ENCODE measurements around the gene SPAG17. TPM values are rescaled to one million over a fixed set of nuclear protein-coding genes. Genes with fewer than 3 reads are reported as not detected.

SPAG17 gene
- total and polyA plus RNA-seq, 2 donors (not counting 1 experiment from before 2014, with no cell fraction given) = not detected

DNA sequence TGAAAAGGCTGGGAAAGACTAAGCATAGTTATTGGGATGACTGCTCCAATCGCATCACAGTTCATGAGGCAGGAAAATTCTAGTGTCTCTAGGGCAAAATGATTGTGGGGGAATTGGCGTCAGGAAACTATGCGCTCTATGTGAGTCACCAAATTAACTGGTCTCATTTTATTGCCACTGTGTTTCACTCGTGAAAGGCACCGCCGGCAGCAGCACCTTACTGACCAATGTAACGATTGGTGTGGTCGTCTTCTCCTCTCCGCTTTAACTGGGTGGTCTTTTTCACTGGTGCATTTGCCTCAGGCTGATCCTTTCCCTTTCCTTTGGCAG lies 83.5 kb downstream of the SPAG17 start:
- Histone ChIP-seq H3K9ac (ENCODE audit: low read length) (no peak overlapping the region), H3K9me3 (ENCODE audit: control extremely low read depth in 1 of 3, control insufficient read depth in 2 of 3, insufficient read depth in 1 of 3, low read length in 2 of 3) (no peaks in the 10 kb centered on the region), H3K27ac (ENCODE audit: low read length in 2 of 2) (no peak overlapping the region), H3K36me3 (replicated peaks in 1 of 2; ENCODE audit: control extremely low read depth in 1 of 2, control insufficient read depth in 1 of 2, extremely low read depth in 1 of 2, insufficient read depth in 2 of 2, low read length in 1 of 2) (no peaks in the 10 kb centered on the region), H4K20me1 (ENCODE audit: control insufficient read depth, insufficient read depth, low read length, poor library complexity, severe bottlenecking) (no peaks in the 10 kb centered on the region), H3K4me3 (ENCODE audit: control extremely low read depth in 1 of 5, extremely low read depth in 1 of 5, insufficient read depth in 1 of 5, low read depth in 2 of 5, low read length in 4 of 5) (no peak overlapping the region), H2AFZ (ENCODE audit: insufficient read depth, low read depth, low read length, poor library complexity, severe bottlenecking) (no peak overlapping the region), H3K27me3 (replicated peaks in 1 of 4; ENCODE audit: control extremely low read depth in 1 of 4, control insufficient read depth in 3 of 4, insufficient read depth in 4 of 4, low read length in 3 of 4) (peaks cover 0 to 5% (median 0%) of the 10 kb centered on the region in 4 experiments), H3K4me1 (ENCODE audit: control insufficient read depth in 2 of 2, insufficient read depth in 2 of 2, low read length in 2 of 2) (no peaks in the 10 kb centered on the region), H3K4me2 (replicated peaks; ENCODE audit: low read depth, low read length, poor library complexity, severe bottlenecking) (no peak overlapping the region), H3K79me2 (ENCODE audit: control insufficient read depth, insufficient read depth, low read length) (no peaks in the 10 kb centered on the region)
- POLR2A ChIA-PET = no interaction called here
- no peaks in the 10 kb centered on the region for H3K4me1 Mint-ChIP-seq
- DNase-seq (no peak), ATAC-seq (ENCODE audit: low read depth) (no peak)
- no peak overlapping the region for H3K27ac Mint-ChIP-seq
- H3K4me3 Mint-ChIP-seq = no peak overlapping the region
- intact Hi-C loops (cut with micrococcal nuclease) = no loop called here
- no peak for TF ChIP-seq EZH2 (IDR thresholded peaks at IDR 0.05; ENCODE audit: borderline replicate concordance, insufficient read depth, low read depth, low read length, poor library complexity, severe bottlenecking)
- TF ChIP-seq, protein P1, sequence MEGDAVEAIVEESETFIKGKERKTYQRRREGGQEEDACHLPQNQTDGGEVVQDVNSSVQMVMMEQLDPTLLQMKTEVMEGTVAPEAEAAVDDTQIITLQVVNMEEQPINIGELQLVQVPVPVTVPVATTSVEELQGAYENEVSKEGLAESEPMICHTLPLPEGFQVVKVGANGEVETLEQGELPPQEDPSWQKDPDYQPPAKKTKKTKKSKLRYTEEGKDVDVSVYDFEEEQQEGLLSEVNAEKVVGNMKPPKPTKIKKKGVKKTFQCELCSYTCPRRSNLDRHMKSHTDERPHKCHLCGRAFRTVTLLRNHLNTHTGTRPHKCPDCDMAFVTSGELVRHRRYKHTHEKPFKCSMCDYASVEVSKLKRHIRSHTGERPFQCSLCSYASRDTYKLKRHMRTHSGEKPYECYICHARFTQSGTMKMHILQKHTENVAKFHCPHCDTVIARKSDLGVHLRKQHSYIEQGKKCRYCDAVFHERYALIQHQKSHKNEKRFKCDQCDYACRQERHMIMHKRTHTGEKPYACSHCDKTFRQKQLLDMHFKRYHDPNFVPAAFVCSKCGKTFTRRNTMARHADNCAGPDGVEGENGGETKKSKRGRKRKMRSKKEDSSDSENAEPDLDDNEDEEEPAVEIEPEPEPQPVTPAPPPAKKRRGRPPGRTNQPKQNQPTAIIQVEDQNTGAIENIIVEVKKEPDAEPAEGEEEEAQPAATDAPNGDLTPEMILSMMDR (IDR thresholded peaks at IDR 0.05) = no peak
- CTCF ChIA-PET = no interaction called here
- no peaks in the 10 kb centered on the region for H3K27me3 Mint-ChIP-seq
- WGBS (ENCODE audit: insufficient coverage) = 93% methylated on average over 9 of the region's 9 CpGs
- H3K9me3 Mint-ChIP-seq (ENCODE audit: insufficient read depth) = no peaks in the 10 kb centered on the region

DNA sequence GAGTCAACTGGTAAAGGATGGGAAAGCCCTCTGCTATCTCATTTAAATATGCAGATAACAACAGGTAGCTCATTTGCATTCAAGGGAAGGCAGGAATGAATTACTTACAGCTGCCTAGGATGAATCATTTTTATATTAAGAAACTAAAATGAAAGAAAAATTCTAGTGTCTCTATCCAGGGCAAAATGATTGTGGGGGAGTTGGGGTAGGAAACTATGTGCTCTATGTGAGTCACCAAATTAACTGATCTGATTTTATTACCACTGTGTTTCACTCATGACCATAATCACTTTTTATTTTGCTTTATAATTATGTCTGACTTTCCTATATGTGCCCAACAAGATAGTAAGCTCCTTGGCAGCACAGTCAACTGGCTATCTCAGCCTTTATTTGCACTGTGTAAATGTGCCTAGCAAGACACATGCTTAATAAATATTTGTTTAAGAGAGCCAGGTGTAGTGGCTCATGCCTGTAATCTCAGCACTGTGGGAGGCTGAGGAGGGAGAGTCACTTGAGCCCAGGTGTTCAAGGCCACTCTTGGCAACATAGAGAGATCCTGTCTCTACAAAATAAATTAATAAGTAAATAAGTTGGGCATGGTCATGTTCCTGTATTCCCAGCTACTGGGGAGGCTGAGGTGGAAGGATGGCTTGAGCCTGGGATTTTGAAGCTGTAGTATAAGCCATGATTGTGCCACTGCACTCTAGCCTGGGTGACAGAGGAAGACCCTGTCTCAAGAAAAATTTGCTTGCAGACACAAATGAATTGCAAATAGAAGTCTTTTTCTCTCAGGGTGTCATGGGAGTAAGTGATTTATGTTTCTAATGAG lies 84.1 kb downstream of the SPAG17 start:
- Histone ChIP-seq H3K4me2 (replicated peaks; ENCODE audit: low read depth, low read length, poor library complexity, severe bottlenecking) (no peak overlapping the region), H3K27ac (ENCODE audit: low read length in 2 of 2) (no peak overlapping the region), H3K27me3 (replicated peaks in 1 of 4; ENCODE audit: control extremely low read depth in 1 of 4, control insufficient read depth in 3 of 4, insufficient read depth in 4 of 4, low read length in 3 of 4) (peaks cover 0 to 5% (median 0%) of the 10 kb centered on the region in 4 experiments), H3K9ac (ENCODE audit: low read length) (no peak overlapping the region), H2AFZ (ENCODE audit: insufficient read depth, low read depth, low read length, poor library complexity, severe bottlenecking) (no peak overlapping the region), H3K36me3 (replicated peaks in 1 of 2; ENCODE audit: control extremely low read depth in 1 of 2, control insufficient read depth in 1 of 2, extremely low read depth in 1 of 2, insufficient read depth in 2 of 2, low read length in 1 of 2) (no peaks in the 10 kb centered on the region), H3K9me3 (ENCODE audit: control extremely low read depth in 1 of 3, control insufficient read depth in 2 of 3, insufficient read depth in 1 of 3, low read length in 2 of 3) (no peaks in the 10 kb centered on the region), H4K20me1 (ENCODE audit: control insufficient read depth, insufficient read depth, low read length, poor library complexity, severe bottlenecking) (no peaks in the 10 kb centered on the region), H3K79me2 (ENCODE audit: control insufficient read depth, insufficient read depth, low read length) (no peaks in the 10 kb centered on the region), H3K4me1 (ENCODE audit: control insufficient read depth in 2 of 2, insufficient read depth in 2 of 2, low read length in 2 of 2) (no peaks in the 10 kb centered on the region), H3K4me3 (ENCODE audit: control extremely low read depth in 1 of 5, extremely low read depth in 1 of 5, insufficient read depth in 1 of 5, low read depth in 2 of 5, low read length in 4 of 5) (no peak overlapping the region)
- Mint-ChIP-seq H3K9me3 (ENCODE audit: insufficient read depth) (no peaks in the 10 kb centered on the region), H3K27me3 (no peaks in the 10 kb centered on the region), H3K27ac (no peak overlapping the region), H3K4me3 (no peak overlapping the region), H3K4me1 (no peaks in the 10 kb centered on the region)
- no peak for ATAC-seq (ENCODE audit: low read depth)
- ChIA-PET POLR2A (no interaction called here), CTCF (no interaction called here)
- TF ChIP-seq EZH2 (IDR thresholded peaks at IDR 0.05; ENCODE audit: borderline replicate concordance, insufficient read depth, low read depth, low read length, poor library complexity, severe bottlenecking) = no peak
- TF ChIP-seq, protein P1 (IDR thresholded peaks at IDR 0.05) = no peak
- DNase-seq = no peak
- intact Hi-C loops (cut with micrococcal nuclease) = no loop called here

Measured in B cell (primary cell).